ENCODE data around the gene CDH23.

DNA sequence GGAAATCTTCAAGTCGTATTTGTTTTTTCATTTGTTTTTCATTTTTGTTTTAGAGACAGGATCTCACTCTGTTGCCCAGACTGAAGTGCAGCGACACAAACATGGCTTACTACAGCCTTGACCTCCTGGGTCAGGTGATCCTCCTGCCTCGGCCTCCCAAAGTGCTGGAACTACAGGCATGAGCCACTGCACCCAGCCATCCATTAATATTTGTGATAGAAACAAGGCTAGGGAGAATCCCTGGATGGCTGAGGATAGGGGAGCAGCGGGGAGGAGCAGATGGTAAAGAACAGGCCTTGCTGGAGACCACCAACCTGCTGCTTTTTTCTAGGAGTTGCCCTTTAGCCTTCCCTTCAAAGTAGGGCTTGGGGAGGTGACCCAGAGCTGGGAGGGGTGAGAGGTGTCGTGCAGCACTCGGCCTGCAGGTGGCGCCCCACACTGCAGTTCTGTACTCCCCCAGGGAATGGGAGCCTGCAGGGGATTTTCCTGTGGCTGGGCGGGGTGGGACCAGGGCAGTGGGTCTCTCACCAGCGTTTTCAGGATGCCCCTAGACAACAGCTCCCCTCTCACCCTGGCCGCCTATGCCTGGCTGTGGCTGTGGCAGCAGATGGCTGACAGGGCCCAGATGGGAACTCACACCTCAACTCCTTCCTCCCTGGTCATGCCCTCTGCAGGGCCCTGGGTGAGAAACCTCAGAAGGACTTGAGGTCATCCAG lies 12.6 kb upstream of the CDH23 start:
- TF ChIP-seq, protein P1, sequence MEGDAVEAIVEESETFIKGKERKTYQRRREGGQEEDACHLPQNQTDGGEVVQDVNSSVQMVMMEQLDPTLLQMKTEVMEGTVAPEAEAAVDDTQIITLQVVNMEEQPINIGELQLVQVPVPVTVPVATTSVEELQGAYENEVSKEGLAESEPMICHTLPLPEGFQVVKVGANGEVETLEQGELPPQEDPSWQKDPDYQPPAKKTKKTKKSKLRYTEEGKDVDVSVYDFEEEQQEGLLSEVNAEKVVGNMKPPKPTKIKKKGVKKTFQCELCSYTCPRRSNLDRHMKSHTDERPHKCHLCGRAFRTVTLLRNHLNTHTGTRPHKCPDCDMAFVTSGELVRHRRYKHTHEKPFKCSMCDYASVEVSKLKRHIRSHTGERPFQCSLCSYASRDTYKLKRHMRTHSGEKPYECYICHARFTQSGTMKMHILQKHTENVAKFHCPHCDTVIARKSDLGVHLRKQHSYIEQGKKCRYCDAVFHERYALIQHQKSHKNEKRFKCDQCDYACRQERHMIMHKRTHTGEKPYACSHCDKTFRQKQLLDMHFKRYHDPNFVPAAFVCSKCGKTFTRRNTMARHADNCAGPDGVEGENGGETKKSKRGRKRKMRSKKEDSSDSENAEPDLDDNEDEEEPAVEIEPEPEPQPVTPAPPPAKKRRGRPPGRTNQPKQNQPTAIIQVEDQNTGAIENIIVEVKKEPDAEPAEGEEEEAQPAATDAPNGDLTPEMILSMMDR (IDR thresholded peaks at IDR 0.05) = peak; percentile 78 to 94 (median 90)
- no peak for TF ChIP-seq POLR2A (IDR thresholded peaks at IDR 0.05)

Data from adrenal gland (tissue), 5 donors.